PFSK-1 (cell line): ENCODE data around the gene VRK1.

Experiments used
- FOXP2 ChIP-seq: optimal IDR thresholded peaks from 2 replicates; pipeline ENCODE3; 2011; ENCODE audit warnings: borderline replicate concordance, control low read depth, inconsistent platforms; ENCODE audit not compliant: insufficient read depth; ENCODE audit errors: extremely low read length, extremely low read depth
- POLR2AphosphoS5 ChIP-seq: IDR thresholded peaks from 2 replicates; pipeline ENCODE4 v1.6.1; 2012; ENCODE audit warnings: low read depth, mild to moderate bottlenecking, control low read depth, low read length, moderate library complexity
- REST ChIP-seq, 2 experiments: IDR thresholded peaks; 2 replicates each; pipeline versions ENCODE4 v1.6.1 to v1.8.0; 2011 to 2012; ENCODE audit warnings: low read depth in 2 of 2, low read length in 2 of 2, control low read depth in 1 of 2, inconsistent platforms in 1 of 2, mild to moderate bottlenecking in 1 of 2, moderate library complexity in 1 of 2; ENCODE audit not compliant: insufficient read depth in 1 of 2
- SIN3A ChIP-seq: IDR thresholded peaks from 2 replicates; pipeline ENCODE4 v1.6.1; 2012; ENCODE audit warnings: mild to moderate bottlenecking, low read length, moderate library complexity, borderline replicate concordance; ENCODE audit not compliant: insufficient read depth
- TAF1 ChIP-seq: IDR thresholded peaks from 2 replicates; pipeline ENCODE4 v1.6.1; 2012; ENCODE audit warnings: low read length, control low read depth, borderline replicate concordance; ENCODE audit not compliant: insufficient read depth

VRK1 gene

GRCh38 chr14:96901227-96901626, 104.0 kb downstream of the VRK1 start:
- TF ChIP-seq REST (IDR thresholded peaks at IDR 0.05; ENCODE audit: insufficient read depth in 1 of 2, low read depth in 2 of 2, low read length in 2 of 2) (no peak), POLR2AphosphoS5 (no peak), FOXP2 (no peak), SIN3A (no peak), TAF1 (no peak)

- TF ChIP-seq POLR2AphosphoS5 (no peak), SIN3A (no peak), FOXP2 (no peak), TAF1 (no peak), REST (IDR thresholded peaks at IDR 0.05; ENCODE audit: insufficient read depth in 1 of 2, low read depth in 2 of 2, low read length in 2 of 2) (no peak)
Observed at GRCh38 chr14:96902004-96902403, 104.8 kb downstream of the VRK1 start.

GRCh38 chr14:96903444-96904023, 106.4 kb downstream of the VRK1 start:
- TF ChIP-seq TAF1 (no peak), SIN3A (no peak), POLR2AphosphoS5 (no peak), REST (IDR thresholded peaks at IDR 0.05; ENCODE audit: insufficient read depth in 1 of 2, low read depth in 2 of 2, low read length in 2 of 2) (no peak), FOXP2 (no peak)

GRCh38 chr14:96904201-96904600, 107.0 kb downstream of the VRK1 start:
- TF ChIP-seq SIN3A (no peak), TAF1 (no peak), FOXP2 (no peak), REST (IDR thresholded peaks at IDR 0.05; ENCODE audit: insufficient read depth in 1 of 2, low read depth in 2 of 2, low read length in 2 of 2) (no peak), POLR2AphosphoS5 (no peak)

GRCh38 chr14:96905065-96905464, 107.9 kb downstream of the VRK1 start:
- TF ChIP-seq SIN3A (no peak), POLR2AphosphoS5 (no peak), FOXP2 (no peak), TAF1 (no peak), REST (IDR thresholded peaks at IDR 0.05; ENCODE audit: insufficient read depth in 1 of 2, low read depth in 2 of 2, low read length in 2 of 2) (no peak)
